Fibroblast of peridontal ligament (primary cell): Measurements from ENCODE around the gene DHX36.

Experiments
- DNase-seq: peaks from one replicate; pipeline ENCODE4 v3.0.0-alpha.2; 2010; ENCODE audit errors: extremely low read depth

Gene DHX36

GRCh38 chr3:154223519-154223918, 100.8 kb downstream of the DHX36 start:
- no peak for DNase-seq
